Ovary (tissue), 3 donors: Measurements from ENCODE around the gene GP9.

ENCODE experiments used
- EP300 ChIP-seq: sonication (generic); formaldehyde crosslinking; IDR thresholded peaks from one replicate; pipeline ENCODE4 v1.6.1; 2017; ENCODE audit warnings: antibody characterized with exemption
- POLR2A ChIP-seq: fragments of 450-650 bp; IDR thresholded peaks from one replicate; pipeline ENCODE4 v1.6.1; 2017; ENCODE audit warnings: antibody characterized with exemption, mild to moderate bottlenecking, moderate library complexity
- TF ChIP-seq, protein P1 (sequence below), 3 donors: fragments of 450-650 bp in 2 of 3; fragments of 200-600 bp in 1 of 3; IDR thresholded peaks; one replicate each; pipeline versions ENCODE4 v1.5.1 to v1.8.0; 2016 to 2022; ENCODE audit warnings: antibody characterized with exemption in 3 of 3, mild to moderate bottlenecking in 1 of 3
- donor health status: DM: no; HTN: no; CAD: no.

DNA sequence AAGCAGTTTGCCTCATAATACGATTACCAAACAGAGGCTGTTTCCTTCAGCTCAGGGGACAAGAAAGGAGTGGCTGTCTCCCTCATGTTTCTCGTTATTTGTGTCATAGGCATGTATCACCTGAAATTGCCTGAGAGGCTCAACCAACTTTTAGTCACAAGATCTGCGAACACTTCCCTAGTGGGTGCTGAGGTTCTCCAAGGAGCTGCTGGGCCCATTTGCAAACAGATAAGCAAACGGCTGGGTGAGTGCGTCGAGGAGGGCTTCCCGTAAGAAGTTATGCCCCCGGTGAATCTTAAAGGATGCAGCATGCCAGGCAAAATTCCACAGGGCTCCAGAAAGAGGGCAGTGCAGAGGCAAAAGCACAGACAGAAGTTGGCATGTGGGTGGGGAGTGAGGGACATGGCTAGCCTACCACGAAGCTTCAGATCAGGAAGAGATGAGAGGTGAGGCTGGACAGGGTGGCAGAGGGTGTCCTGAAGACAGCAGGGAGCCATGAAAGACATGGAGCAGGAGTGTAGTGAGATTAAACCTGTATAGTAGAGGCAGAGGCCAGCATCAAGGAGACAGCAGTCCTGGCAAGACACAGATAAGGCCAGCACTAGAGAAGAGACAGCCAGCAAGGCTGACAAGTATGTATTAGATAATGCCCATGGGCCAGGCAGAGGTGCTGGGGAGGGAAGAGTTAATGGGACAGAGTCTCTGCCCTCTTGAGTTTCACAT lies 4.0 kb upstream of the GP9 start:
- TF ChIP-seq, protein P1, sequence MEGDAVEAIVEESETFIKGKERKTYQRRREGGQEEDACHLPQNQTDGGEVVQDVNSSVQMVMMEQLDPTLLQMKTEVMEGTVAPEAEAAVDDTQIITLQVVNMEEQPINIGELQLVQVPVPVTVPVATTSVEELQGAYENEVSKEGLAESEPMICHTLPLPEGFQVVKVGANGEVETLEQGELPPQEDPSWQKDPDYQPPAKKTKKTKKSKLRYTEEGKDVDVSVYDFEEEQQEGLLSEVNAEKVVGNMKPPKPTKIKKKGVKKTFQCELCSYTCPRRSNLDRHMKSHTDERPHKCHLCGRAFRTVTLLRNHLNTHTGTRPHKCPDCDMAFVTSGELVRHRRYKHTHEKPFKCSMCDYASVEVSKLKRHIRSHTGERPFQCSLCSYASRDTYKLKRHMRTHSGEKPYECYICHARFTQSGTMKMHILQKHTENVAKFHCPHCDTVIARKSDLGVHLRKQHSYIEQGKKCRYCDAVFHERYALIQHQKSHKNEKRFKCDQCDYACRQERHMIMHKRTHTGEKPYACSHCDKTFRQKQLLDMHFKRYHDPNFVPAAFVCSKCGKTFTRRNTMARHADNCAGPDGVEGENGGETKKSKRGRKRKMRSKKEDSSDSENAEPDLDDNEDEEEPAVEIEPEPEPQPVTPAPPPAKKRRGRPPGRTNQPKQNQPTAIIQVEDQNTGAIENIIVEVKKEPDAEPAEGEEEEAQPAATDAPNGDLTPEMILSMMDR (IDR thresholded peaks at IDR 0.05) = no peak
- TF ChIP-seq POLR2A (no peak), EP300 (no peak)
